T1000 (cell line): Measurements from ENCODE around the gene PHTF2.

Experiments
- DNase-seq: peaks from one replicate; lab custom pipeline; 2025; ENCODE audit warnings: mixed read lengths; lab: John Stamatoyannopoulos, UW

PHTF2 gene

GRCh38 chr7:77931841-77932240, 133.3 kb downstream of the PHTF2 start:
- DNase-seq, result no peak

DNA sequence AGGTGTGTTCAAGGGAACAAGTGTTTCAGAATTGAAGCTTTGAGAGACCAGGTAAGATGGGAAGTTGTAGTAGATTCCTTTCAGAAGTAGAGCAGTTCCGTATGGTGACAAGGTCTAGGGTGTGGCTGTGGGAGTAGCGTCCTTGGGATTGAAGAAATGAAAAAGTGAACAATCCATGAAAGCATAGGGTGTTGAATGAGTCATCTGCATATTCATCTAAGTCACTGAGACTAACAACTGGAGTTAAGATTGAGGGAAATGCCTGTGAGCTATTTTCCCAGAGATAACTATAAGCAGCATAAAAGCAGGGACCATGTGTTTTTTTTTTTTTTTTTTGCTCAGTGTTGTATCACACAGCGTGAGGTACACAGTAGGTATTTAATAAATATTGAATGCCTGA, 134.8 kb downstream of the PHTF2 start:
- no peak for DNase-seq

DNA sequence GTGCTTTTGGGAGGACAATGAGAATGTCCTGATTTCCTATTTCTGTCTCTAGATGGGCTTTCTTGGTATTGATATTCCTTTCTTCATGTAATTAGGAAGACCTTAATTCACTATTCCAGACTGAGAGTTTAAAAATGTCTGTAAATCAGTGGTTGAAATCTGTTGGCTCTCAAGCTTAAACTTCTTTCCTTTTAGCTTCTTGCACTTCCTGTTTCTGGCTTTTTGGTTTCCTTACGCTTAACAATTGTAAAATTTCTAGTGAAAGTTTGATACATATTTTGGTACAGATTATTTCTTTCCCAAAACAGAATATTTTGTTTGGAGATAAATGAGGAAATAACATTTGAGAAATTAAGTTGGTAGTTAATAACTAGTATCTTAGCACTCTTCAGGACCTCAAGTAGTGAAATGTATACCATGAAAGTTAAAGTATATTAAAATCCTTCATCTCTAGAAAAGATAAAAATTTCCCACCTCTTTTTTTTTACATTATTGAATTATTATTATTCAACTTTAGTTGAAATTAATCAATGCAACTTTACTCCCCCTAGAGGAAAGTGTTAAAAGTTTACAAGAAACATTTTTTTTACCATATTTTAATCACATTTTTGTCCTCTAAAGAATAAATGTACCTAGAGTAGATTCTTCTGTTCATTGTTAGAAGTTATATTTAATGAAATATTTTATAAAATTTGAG, 137.2 kb downstream of the PHTF2 start:
- no peak for DNase-seq

GRCh38 chr7:77940647-77941046, 142.1 kb downstream of the PHTF2 start:
- no peak for DNase-seq

DNA sequence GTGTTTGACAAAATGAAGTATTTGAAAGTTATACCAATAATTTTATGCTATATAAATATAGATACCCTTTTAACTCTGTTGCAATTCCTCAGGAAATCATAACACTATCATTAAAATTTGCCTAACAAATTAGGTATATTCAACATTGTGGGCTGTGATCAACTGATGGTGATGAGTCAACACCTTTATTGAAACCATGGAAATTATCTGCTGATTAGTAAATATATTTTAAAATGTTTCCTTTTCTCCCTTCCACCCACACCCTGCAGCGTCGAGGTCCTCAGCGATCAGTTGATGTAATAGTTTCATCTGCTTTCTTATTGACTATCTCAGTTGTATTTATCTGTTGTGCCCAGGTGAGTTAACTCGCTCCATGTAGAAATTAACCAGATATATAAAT, 143.9 kb downstream of the PHTF2 start:
- DNase-seq, result no peak

- no peak for DNase-seq
These were observed 145.9 kb downstream of the PHTF2 start for GRCh38 chr7:77944183-77945182.

- no peak for DNase-seq
These were observed 152.0 kb downstream of the PHTF2 start for GRCh38 chr7:77950548-77950947.

DNA sequence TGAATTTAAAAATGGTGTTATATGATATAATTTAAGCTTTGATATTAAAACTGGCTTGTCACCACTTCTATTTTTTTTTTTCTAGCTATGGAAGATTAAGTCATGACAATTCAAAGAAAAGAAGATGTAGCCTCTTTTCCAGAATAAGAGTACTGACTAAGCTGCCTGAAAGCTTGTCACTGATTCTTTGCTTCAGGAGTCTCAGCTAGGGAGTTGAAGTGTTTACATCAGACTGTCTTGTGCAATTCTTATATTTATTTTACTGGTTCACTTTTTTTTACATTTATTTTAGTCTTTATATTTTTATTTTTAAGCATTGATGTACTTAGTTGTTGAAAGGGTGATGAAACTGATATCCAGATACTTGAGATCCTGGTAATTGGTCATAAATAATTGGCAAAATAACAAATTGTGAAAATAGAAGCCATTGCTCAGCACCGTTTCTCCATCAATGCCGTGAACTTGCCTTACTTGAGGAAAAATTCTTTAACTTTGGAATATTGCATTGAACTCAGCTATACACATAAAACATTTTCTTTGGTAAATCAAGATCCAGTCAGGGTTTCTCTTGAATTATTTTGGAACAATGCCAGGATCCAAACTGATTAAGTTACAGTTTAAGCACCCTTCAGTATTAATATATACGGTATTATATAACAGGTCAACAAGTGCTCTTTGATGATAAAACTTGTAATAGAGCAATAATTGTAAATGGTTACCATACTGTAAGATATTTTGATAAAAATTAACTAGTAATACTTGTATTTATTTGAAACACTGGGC, 156.4 kb downstream of the PHTF2 start:
- DNase-seq, result no peak

- no peak for DNase-seq
These were observed 159.9 kb downstream of the PHTF2 start for GRCh38 chr7:77958436-77958835.

GRCh38 chr7:77959080-77959479, 160.5 kb downstream of the PHTF2 start:
- no peak for DNase-seq

- no peak for DNase-seq
These were observed 161.8 kb downstream of the PHTF2 start for GRCh38 chr7:77960336-77960735.

- DNase-seq, result no peak
These were observed 168.9 kb downstream of the PHTF2 start for GRCh38 chr7:77967429-77967828.

DNA sequence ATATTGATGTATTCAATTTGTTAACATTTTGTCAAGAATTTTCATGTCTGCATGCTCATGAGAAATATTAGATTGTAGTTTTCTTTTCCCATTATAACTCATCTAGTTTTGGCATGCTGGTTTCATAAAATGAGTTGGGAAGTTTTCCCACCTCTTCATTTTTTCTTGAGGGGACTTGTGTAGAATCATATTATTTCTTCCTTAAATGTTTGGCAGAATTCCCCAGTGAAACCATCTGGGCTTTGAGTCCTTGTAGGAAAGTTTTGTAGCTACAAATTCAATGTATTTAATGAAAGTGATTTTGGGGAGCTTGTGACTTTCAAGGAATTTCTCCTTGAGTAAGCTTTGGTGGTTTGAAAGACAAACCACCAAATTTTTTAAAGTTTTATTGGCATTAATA, 173.2 kb downstream of the PHTF2 start:
- no peak for DNase-seq

- DNase-seq, result no peak
These were observed 177.3 kb downstream of the PHTF2 start for GRCh38 chr7:77975672-77976480.

GRCh38 chr7:77979219-77979618, 180.6 kb downstream of the PHTF2 start:
- DNase-seq, result no peak

DNA sequence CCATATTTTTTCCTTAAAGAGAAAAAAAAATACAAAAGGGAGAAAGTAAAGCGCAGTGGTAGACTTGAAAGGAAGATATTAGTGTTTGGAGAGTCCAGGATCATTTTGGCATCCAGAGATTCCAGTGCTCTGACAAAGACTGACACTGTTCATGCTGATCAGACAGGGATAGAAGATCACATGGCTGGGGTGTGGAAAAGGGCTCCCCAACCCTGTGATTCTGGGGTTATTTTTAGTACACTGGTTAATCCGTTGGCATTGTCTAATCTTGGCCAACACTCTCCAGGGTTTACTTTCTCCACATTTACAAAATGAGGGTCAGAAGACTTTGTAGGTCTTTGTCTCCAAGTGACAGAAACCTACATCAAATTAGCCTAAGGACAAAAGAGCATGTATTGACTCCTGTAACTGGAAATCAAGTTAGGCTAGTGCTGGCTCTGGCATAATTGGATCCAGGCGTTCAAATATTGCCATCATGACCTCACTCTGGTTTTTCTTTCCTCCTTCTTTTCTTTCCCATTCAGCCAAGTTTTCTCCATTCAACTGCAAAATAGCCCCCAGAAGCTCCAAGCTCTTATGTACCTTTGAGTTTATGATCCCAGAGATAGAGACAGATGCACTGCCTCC, 181.6 kb downstream of the PHTF2 start:
- DNase-seq, result no peak

GRCh38 chr7:77982926-77983550, 184.5 kb downstream of the PHTF2 start:
- DNase-seq, result no peak

DNA sequence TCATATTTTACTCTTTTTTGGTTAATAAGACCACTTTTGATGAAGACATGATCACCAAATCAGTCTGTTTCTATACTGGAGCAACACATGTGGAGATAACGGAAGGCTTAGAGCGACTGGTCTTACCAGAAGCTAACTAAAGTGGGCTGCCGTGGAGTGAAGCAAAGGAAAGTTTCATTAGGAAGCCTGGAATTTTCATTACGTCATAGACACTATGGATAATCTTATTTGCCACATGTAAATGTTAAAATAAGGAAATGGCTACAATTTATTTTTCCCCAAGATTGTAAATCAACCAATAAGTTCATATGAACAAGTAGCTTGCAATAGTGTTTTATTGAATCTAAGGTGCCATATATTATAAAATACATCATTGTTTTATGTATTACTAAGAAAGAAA, 185.4 kb downstream of the PHTF2 start:
- DNase-seq, result no peak

DNA sequence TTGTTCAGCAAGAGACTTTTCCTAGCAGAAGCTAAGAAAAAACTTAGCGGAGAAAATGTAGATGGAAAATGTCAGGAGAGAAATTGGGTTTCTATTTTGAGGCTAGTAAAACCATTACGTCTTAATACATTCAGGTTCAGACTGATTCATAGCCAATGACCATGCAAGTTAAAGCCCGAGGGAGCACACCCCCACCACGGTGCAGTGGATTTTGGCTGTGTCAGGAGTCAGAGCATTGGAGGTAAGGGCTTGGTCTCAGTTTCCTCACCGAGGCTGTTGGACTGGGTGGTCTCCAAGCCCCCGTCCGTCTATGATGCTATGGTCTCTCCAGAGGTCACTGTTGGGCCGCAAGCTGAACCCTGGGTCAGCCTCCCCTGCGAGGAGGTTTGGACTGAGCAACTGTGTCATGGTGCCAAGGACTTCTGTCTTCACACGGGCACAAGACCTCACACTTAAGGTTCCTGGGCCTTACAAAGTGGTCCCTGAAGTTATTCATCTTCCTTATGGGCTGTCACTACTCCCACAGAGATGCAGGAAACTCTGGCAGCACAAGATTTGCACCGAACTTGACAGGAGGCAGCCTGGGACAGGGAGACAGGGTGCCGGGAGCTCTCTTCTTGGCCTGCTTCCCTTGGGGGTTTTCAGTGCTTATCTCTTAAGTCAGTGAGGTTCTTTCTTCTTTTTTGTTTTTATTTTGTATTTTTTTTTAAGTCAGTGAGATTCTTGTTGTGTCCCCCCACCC, 186.8 kb downstream of the PHTF2 start:
- DNase-seq, result no peak

- DNase-seq, result no peak
These were observed 187.4 kb downstream of the PHTF2 start for GRCh38 chr7:77985974-77986339.
